ENCODE data around the gene KNG1.

The KNG1 gene

GRCh38 chr3:186788482-186789370 lies 71.6 kb downstream of the KNG1 start:
- no peak overlapping the region for H2AFZ ChIP-seq (ENCODE audit: low read depth, low read length, severe bottlenecking)
- H3K27me3 ChIP-seq (ENCODE audit: low read length): no peaks in the 10 kb centered on the region
- H4K20me1 ChIP-seq (ENCODE audit: low read depth, low read length): peaks cover 44% of the 10 kb centered on the region
- H3K9me2 ChIP-seq (replicated peaks; ENCODE audit: insufficient read depth, low read length): no peaks in the 10 kb centered on the region
- H3K27ac ChIP-seq (ENCODE audit: low read depth, low read length): no peak overlapping the region
- no peak for TF ChIP-seq EZH2phosphoT487 (conservative IDR thresholded peaks at IDR 0.05; ENCODE audit: low read length)
- no peak for TF ChIP-seq CTCF (IDR thresholded peaks at IDR 0.05; ENCODE audit: insufficient read depth, low read length, poor library complexity, severe bottlenecking)
- H3K79me2 ChIP-seq (ENCODE audit: insufficient read depth, low read length): peaks cover 37% of the 10 kb centered on the region
- H3K36me3 ChIP-seq (ENCODE audit: low read length): peaks cover 81% of the 10 kb centered on the region
- H3K9me3 ChIP-seq (ENCODE audit: insufficient read depth, low read length): no peaks in the 10 kb centered on the region
- H3K4me3 ChIP-seq (ENCODE audit: insufficient read depth, low read length, poor library complexity, severe bottlenecking): no peak overlapping the region
- no peak overlapping the region for H3K9ac ChIP-seq (ENCODE audit: low read length)
- peaks cover 98% of the 10 kb centered on the region for H3F3A ChIP-seq (ENCODE audit: insufficient read depth)
- peak overlapping the region; percentile 1 for H3K4me2 ChIP-seq (ENCODE audit: low read depth, low read length, poor library complexity, severe bottlenecking)

- no peak overlapping the region for H3K27ac ChIP-seq (ENCODE audit: low read depth, low read length)
- H2AFZ ChIP-seq (ENCODE audit: low read depth, low read length, severe bottlenecking): no peak overlapping the region
- H3K9me3 ChIP-seq (ENCODE audit: insufficient read depth, low read length): no peaks in the 10 kb centered on the region
- peaks cover 97% of the 10 kb centered on the region for H3F3A ChIP-seq (ENCODE audit: insufficient read depth)
- no peaks in the 10 kb centered on the region for H3K27me3 ChIP-seq (ENCODE audit: low read length)
- no peak overlapping the region for H3K9ac ChIP-seq (ENCODE audit: low read length)
- no peaks in the 10 kb centered on the region for H3K9me2 ChIP-seq (replicated peaks; ENCODE audit: insufficient read depth, low read length)
- H3K4me2 ChIP-seq (ENCODE audit: low read depth, low read length, poor library complexity, severe bottlenecking): no peak overlapping the region
- TF ChIP-seq EZH2phosphoT487 (conservative IDR thresholded peaks at IDR 0.05; ENCODE audit: low read length): no peak
- TF ChIP-seq CTCF (IDR thresholded peaks at IDR 0.05; ENCODE audit: insufficient read depth, low read length, poor library complexity, severe bottlenecking): no peak
- peaks cover 27% of the 10 kb centered on the region for H3K79me2 ChIP-seq (ENCODE audit: insufficient read depth, low read length)
- no peak overlapping the region for H3K4me3 ChIP-seq (ENCODE audit: insufficient read depth, low read length, poor library complexity, severe bottlenecking)
- peaks cover 37% of the 10 kb centered on the region for H4K20me1 ChIP-seq (ENCODE audit: low read depth, low read length)
- H3K36me3 ChIP-seq (ENCODE audit: low read length): peaks cover 80% of the 10 kb centered on the region
Observed at GRCh38 chr3:186789554-186790260, 72.5 kb downstream of the KNG1 start.

GRCh38 chr3:186790261-186790981 lies 73.3 kb downstream of the KNG1 start:
- H3K9me3 ChIP-seq (ENCODE audit: insufficient read depth, low read length): no peaks in the 10 kb centered on the region
- H3K4me2 ChIP-seq (ENCODE audit: low read depth, low read length, poor library complexity, severe bottlenecking): no peak overlapping the region
- no peaks in the 10 kb centered on the region for H3K27me3 ChIP-seq (ENCODE audit: low read length)
- peaks cover 30% of the 10 kb centered on the region for H4K20me1 ChIP-seq (ENCODE audit: low read depth, low read length)
- TF ChIP-seq EZH2phosphoT487 (conservative IDR thresholded peaks at IDR 0.05; ENCODE audit: low read length): no peak
- no peak for TF ChIP-seq CTCF (IDR thresholded peaks at IDR 0.05; ENCODE audit: insufficient read depth, low read length, poor library complexity, severe bottlenecking)
- peaks cover 95% of the 10 kb centered on the region for H3F3A ChIP-seq (ENCODE audit: insufficient read depth)
- H3K9ac ChIP-seq (ENCODE audit: low read length): no peak overlapping the region
- no peak overlapping the region for H3K4me3 ChIP-seq (ENCODE audit: insufficient read depth, low read length, poor library complexity, severe bottlenecking)
- H3K27ac ChIP-seq (ENCODE audit: low read depth, low read length): no peak overlapping the region
- H3K36me3 ChIP-seq (ENCODE audit: low read length): peaks cover 79% of the 10 kb centered on the region
- H3K79me2 ChIP-seq (ENCODE audit: insufficient read depth, low read length): peaks cover 20% of the 10 kb centered on the region
- no peak overlapping the region for H2AFZ ChIP-seq (ENCODE audit: low read depth, low read length, severe bottlenecking)
- H3K9me2 ChIP-seq (replicated peaks; ENCODE audit: insufficient read depth, low read length): no peaks in the 10 kb centered on the region
